DLD1 (cell line): ENCODE data around the gene PALM.
"Not testable (repeated sequence)": the region's sequence is repeated elsewhere in the genome, so short reads cannot be mapped to it uniquely, and the experiment has no call there.

Source experiments
- in situ Hi-C: cut with HindIII; loops from 2 replicates; pipeline ENCODE4 v1.10.0; 2017; ENCODE audit warnings: low sequenced_read_pairs

Gene PALM

DNA sequence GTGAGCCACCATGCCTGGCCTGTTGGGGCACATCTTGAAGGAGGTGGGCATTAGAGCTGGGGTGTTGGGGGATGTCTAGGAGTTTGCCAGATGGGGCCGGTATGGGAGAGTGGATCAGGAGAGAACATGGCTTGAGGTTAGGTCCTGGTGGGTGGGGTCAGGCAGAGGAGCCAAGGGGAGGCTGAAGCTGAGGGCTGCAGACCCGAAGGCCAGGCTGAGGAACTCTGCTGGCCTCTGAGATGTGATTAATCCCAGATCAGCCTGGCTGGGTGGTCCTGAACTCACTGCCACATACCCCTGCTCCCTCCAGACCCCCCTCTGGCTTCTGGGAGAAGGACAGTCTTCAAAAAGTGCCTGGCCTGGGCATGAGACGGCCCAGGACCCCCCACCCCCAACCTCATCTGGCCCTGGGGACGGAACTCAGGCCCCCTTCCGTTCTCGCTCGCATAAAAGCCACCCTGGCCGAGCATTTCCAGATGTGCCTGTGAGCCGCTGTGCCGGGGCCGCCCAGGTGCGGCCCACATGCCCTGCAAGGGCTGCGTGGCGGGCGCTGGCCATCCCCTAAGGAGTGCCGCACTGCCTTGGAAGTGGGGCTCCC is 29.8 kb upstream of the PALM start:
- in situ Hi-C loops: no loop called here

DNA sequence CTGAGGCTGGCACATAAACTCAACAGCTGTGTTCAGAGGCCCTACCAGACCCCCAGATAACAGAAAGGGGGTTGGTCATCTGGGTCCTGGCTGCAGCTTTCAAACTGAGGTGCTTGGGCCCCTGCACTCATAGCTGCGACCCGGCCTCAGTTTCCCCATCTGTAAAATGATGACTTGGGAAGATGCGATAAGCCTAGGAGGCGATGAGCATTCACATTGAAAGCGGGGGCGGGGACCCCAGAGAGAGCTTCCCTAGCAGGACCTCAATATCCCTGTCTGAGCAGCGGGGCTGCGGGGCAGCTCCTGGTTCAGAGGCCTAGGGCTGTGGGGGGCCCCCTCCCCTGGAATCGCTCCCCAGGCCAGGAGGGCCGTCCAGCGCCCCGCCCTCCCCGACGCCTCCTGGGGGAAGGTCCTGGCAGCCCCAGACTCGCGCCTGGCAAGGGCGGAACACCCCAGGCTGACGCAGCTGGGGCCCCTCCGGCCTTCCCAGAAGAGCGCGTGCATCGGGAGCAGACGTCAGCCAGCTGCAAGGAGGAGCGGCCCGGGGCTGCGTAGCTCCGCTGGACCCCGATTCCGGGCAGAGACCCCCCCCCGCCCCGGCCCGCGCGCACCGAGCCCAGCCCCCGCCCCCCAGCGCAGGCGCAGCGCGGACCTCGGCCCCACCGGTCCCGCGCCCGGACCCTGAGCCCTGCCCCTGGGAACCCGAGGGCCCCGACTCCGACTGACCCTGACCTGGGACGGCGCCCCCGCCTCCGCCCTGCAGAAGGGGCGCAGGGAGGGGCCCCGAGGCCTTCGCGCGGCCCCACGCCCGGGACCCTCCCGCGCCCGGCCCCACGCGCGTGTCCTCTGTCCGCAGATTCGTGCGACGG is 29.1 kb upstream of the PALM start:
- in situ Hi-C loops: no loop called here

DNA sequence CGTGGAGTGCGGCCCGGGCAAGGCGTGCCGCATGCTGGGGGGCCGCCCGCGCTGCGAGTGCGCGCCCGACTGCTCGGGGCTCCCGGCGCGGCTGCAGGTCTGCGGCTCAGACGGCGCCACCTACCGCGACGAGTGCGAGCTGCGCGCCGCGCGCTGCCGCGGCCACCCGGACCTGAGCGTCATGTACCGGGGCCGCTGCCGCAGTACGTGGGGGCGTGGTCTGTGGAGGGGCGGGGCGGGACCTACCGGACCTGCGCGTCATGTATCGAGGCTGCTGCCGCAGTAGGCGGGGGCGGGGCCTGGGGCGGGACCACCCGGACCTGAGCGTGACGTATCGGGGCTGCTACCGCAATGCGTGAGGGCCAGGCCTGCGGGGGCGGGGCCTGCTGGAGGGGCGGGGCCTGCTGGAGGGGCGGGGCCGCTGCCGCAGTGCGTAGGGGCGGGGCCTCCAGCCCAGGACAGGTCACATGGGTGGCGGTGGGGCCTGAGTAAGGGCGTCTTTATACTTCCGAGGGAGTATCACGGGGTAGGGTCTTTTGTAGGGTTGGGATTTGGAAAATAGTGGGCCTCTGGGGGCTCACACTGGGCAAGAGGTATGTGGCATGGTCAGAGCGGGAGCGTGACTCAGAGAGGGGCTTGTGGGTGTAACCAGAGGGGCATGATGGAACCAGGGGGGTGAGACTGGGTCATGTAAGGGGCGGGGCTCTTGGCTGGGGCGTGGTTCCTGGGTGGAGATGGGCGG is 28.3 kb upstream of the PALM start:
- in situ Hi-C loops: no loop called here

DNA sequence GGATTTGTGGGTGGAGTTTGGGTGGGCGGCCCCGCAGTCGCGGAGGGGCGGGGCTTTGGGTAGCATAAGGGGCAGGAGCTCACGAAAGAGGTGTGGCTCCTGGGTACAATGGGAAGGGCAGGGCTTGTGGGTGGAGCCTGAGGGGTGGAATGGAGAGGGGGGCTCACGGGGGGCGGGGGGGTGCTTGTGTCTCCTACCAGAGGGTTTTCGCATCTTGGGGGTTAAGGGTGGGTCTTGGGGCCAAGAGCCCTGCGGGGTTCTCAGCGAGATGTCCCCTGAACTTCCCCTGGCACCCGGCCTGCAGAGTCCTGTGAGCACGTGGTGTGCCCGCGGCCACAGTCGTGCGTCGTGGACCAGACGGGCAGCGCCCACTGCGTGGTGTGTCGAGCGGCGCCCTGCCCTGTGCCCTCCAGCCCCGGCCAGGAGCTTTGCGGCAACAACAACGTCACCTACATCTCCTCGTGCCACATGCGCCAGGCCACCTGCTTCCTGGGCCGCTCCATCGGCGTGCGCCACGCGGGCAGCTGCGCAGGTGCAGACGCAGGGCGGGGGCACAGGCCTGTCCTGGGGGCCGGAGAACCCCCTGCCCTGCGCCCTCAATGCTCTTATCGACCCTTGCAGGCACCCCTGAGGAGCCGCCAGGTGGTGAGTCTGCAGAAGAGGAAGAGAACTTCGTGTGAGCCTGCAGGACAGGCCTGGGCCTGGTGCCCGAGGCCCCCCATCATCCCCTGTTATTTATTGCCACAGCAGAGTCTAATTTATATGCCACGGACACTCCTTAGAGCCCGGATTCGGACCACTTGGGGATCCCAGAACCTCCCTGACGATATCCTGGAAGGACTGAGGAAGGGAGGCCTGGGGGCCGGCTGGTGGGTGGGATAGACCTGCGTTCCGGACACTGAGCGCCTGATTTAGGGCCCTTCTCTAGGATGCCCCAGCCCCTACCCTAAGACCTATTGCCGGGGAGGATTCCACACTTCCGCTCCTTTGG is 27.4 kb upstream of the PALM start:
- in situ Hi-C loops: no loop called here

DNA sequence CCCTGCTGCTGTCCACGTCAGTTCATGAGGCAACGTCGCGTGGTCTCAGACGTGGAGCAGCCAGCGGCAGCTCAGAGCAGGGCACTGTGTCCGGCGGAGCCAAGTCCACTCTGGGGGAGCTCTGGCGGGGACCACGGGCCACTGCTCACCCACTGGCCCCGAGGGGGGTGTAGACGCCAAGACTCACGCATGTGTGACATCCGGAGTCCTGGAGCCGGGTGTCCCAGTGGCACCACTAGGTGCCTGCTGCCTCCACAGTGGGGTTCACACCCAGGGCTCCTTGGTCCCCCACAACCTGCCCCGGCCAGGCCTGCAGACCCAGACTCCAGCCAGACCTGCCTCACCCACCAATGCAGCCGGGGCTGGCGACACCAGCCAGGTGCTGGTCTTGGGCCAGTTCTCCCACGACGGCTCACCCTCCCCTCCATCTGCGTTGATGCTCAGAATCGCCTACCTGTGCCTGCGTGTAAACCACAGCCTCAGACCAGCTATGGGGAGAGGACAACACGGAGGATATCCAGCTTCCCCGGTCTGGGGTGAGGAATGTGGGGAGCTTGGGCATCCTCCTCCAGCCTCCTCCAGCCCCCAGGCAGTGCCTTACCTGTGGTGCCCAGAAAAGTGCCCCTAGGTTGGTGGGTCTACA is 25.9 kb upstream of the PALM start:
- in situ Hi-C loops: no loop called here

DNA sequence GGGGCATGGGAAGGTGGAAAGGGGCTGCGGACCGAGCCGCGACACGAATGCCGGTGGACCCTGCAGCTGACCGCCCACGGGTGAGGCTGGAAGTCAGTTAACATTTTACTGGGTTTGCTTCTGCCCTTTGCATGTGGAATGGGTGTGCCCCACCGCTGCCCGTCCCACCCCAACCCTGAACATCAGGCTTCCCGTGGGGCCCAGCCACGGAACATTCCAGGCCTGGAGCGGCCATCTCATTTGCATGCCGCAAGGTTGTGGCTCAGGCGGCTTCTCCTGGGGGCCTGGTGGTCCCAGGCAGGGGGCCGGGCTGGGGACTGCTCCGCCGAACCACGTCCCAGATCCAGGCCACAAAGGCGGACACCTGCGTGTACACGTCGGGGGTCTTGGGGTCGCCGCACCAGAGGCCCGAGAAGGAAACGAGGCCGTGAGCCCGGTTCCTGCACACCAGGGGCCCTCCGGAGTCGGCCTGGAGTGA is 23.2 kb upstream of the PALM start:
- in situ Hi-C loops: no loop called here

DNA sequence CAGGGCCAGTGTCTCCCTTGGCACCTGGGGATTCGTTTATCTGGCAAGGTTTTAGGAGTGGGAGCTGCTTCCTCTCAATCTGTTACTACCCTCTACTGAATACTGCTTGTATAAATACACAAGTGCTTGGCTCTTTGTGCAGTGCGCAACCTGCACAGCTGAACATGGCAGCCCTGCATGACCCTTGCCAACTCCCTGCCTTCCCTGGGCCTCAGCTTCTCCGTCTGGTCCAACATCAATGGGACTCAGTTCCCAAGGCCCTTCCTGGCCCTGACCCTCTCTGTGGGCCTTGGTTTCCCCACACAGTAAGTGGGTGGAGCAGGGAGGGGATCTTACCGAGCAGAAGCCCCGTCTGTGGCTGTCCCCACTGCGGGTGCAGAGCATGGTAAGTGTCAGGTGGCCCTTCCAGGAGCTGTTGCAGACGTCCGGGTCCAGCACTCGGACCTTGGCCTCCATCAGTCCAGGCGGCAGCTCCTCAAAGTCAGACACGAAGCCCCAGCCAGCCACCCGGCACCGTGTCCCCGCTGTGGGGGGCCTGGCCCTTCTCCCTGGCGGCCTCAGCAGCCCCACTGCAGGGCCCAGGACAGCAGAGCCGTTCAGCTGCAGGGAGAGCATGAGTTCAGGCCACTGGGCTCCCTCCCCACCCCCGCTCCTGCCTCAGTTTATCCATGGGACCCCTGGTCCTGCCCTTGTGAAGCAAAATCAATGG is 22.0 kb upstream of the PALM start:
- in situ Hi-C loops: no loop called here

DNA sequence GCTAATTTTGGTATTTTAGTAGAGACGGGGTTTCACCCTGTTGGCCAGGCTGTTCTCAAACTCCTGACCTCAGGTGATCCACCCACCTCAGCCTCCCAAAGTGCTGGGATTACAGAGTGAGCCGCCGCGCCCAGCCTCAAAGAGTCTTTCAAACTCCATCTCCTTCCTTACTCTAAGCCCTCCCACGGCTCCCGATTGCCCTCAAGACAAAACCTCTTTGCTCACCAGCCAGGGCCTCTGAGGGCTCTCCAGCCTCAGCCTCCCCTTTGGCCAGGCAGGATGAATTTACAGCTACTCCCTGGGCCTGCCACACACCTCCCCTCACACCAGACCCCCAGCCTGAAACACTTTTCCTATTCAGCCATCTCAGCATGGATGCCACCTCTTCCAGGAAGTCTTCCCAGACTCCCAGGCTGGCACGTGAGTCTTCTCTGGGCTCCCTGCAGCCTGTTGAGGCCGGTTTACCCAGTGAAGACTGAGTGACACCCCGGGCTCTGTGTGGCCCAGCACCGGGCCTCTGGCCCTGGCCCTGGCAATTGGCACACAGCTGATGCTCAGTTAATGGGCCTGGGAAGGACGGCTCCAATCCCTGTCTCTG is 21.1 kb upstream of the PALM start:
- in situ Hi-C loops: no loop called here

DNA sequence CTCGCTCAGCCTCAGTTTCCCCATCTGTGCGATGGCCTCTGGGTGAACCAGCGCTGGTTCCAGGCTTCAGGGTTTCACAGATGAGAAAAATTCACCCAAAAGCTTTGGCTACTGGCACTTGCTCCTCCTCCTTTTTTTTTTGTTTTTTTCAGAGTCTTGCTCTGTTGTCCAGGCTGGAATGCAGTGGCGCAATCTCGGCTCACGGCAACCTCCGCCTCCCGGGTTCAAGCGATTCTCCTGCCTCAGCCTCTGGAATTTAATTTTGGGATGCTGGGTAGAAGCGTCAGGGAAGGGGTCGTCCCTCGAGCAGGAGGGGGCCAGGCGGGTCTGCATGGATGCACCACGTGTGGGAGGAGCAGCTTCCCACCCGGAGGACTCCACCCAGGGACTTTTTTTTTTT is 20.5 kb upstream of the PALM start:
- in situ Hi-C loops: no loop called here

DNA sequence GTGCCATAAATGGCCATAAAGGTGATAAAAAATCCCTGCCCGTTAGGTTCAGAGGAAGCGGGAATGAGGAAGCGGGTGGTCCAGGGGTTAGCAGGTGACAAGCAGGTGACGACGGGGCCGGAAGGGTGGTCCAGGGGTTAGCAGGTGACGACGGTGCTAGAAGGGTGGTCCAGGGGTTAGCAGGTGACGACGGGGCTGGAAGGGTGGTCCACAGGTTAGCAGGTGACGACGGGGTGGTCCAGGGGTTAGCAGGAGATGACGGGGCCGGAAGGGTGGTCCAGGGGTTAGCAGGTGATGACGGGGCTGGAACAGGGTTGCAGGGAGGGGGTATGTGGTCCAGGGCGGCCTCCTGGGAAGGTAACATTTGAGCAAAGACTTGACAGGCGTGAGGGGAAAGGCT is 19.7 kb upstream of the PALM start:
- in situ Hi-C loops: no loop called here

DNA sequence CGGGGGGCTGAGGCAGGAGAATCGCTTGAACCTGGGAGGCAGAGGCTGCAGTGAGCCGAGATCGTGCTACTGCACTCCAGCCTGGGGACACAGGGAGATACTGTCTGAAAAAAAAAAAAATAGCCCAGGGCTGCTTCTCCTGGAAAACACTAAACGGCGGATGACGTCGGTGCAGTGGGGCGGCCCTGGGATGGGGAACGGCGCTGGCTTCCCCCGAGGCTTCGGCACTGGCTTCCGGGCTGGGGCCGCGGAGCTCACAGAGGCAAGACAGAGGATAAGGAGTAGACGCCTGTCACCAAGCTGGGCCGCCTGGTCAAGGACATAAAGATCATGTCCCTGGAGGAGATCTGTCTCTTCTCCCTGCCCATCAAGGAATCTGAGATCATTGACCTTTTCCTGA is 18.5 kb upstream of the PALM start:
- in situ Hi-C loops: no loop called here

DNA sequence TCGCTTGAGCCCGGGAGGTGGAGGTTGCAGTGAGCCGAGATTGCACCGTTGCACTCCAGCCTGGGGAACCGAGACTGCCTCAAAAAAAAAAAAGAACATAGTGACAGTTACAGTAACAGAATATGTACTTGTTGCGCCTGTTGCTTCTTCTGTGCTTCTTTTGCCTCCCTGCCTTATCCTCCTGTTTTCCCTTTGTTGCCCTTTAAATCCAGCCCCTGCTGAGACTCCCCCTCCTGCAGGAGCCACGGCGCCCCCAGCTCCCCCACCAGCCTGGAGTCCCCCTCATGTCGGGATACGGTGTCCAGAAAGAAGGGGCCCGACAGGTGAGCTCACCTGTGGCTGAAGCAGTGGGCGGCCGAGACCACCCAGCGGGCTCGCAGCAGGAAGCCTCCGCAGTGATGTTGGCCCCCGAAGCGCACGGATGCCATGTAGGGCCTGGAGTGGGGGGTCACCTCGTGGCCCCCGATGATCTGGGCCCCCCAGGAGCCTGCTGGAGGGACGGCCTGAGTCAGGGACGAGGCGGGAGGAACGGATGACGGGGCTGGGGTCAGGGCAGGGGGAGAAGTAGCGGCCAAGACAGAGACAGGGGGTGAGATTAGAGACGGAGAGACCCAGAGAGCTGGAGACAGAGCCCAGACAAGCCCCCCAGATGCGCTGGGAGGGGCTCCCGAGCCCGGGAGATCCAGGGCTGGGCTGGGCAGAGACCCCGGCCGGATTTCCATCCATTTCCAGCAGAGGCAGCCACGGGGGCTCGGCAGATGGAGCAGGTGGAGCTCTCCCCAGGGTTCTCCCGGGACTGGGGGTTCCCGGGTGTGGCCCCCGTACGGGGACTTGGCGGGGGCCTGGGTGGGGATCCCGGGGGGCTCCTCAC is 14.0 kb upstream of the PALM start:
- in situ Hi-C loops: no loop called here

DNA sequence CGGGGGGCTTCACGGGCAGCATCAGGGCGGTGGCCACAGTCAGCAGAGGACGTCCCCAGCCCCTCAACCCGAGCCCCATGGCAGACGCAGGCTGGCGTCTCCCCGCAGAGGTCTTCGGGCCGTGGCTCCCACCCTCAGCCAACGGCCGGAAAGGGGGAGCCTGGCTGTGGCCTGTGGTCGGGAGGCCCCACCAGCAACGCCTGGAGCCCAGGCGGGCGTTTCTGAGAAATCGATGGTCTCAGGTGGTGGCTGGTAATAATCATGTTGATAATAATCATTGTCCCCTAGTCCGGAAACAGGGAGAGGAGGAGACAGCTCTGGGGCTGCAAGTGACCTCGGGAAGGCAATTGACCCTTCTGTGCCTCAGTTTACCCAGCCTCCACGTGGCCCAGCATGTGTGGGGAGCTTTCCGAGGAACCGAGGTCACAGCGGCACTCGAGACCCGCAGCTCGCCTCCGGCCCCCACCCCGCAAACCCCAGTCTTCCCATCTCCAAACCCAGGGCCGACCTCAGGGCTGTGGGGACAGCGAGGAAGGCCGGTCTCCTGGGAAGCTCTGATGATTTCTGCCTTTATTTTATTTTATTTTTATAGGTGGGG is 13.3 kb upstream of the PALM start, which contains the start of gene PRSS57:
PRSS57 (minus strand) TSS at position 101 of the 598 bp plus-strand sequence; CDS start at position 79, 22 bp downstream.
- in situ Hi-C loops: no loop called here

DNA sequence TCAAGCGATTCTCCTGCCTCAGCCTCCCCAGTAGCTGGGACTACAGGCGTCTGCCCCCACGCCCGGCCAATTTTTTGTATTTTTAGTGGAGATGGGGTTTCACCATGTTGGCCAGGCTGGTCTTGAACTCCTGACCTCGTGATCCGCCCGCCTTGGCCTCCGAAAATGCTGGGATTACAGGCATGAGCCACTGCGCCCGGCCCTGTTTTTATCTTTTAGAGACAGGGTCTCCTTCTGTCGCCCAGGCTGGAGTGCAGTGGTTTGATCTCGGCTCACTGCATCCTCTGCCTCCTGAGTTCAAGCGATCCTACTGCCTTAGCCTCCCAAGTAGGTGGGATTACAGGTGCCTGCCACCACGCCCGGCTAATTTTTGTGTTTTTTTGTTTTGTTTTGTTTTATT is 10.2 kb upstream of the PALM start:
- in situ Hi-C loops: not testable (repeated sequence)

DNA sequence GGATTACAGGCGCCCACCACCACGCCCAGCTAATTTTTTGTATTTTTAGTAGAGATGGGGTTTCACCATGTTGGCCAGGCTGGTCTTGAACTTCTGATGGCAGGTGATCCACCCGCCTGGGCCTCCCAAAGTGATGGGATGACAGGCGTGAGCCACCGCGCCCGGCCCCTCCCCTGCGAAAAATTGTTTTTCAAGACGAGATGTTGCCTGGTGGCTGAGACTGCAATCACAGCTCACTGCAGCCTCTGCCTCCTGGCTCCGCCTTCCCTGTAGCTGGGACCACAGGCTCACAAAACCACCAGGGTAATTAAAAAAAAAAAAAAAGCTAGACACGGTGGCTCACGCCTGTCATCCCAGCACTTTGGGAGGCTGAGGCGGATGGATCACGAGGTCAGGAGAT is 8.8 kb upstream of the PALM start:
- in situ Hi-C loops: not testable (repeated sequence)

DNA sequence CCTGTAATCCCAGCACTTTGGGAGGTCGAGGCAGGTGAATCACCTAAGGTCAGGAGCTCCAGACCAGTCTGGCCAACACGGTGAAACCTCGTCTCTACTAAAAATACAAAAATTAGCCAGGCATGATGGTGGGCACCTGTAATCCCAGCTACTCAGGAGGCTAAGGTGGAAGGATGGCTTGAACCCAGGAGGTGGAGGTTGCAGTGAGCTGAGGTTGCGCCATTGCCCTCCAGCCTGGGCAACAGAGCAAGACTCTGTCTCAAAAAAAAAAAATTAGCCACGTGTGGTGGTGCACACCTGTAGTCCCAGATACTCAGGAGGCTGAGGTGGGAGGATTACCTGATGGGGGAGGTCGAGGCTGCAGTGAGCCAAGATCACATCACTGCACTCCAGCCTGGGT is 5.9 kb upstream of the PALM start:
- in situ Hi-C loops: not testable (repeated sequence)

DNA sequence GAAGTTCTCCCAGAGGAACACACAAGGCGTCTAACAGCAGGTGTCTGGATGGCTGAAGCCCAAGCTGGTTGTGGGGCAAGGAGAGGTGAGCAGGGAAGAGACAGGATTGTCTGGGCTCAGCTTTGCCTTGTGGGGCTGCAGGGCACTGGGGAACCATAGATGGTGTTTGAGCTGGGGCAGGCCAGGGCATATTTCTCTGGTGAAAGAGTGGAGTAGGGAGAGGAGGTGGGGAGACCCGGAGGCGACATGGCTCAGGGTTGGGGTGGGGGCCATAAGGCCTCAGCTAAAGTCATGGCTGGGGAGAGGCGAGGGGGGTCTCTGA is 5.4 kb upstream of the PALM start:
- in situ Hi-C loops: no loop called here
